Keratinocyte (primary cell): Measurements from ENCODE around the gene ADGRV1.

Experiments used
- EZH2 ChIP-seq: IDR thresholded peaks from one replicate; pipeline ENCODE4 v1.6.1; 2012; ENCODE audit warnings: inconsistent platforms, mild to moderate bottlenecking, low read length, moderate library complexity
- TF ChIP-seq, protein P1 (sequence below), 3 experiments: IDR thresholded peaks in 1 of 3; conservative IDR thresholded peaks in 1 of 3; optimal IDR thresholded peaks in 1 of 3; 2 replicates in 2 of 3; 3 replicates in 1 of 3; pipeline versions ENCODE3 to v1.5.1; 2011; ENCODE audit warnings: low read length in 3 of 3, mild to moderate bottlenecking in 3 of 3, moderate library complexity in 2 of 3, control low read depth in 1 of 3, inconsistent platforms in 1 of 3; ENCODE audit not compliant: insufficient read depth in 2 of 3; ENCODE audit errors: extremely low read depth in 1 of 3

GRCh38 chr5:90759119-90759518 lies 200.5 kb downstream of the ADGRV1 start:
- TF ChIP-seq, protein P1, sequence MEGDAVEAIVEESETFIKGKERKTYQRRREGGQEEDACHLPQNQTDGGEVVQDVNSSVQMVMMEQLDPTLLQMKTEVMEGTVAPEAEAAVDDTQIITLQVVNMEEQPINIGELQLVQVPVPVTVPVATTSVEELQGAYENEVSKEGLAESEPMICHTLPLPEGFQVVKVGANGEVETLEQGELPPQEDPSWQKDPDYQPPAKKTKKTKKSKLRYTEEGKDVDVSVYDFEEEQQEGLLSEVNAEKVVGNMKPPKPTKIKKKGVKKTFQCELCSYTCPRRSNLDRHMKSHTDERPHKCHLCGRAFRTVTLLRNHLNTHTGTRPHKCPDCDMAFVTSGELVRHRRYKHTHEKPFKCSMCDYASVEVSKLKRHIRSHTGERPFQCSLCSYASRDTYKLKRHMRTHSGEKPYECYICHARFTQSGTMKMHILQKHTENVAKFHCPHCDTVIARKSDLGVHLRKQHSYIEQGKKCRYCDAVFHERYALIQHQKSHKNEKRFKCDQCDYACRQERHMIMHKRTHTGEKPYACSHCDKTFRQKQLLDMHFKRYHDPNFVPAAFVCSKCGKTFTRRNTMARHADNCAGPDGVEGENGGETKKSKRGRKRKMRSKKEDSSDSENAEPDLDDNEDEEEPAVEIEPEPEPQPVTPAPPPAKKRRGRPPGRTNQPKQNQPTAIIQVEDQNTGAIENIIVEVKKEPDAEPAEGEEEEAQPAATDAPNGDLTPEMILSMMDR (optimal IDR thresholded peaks at IDR 0.05 in 1 of 3, IDR thresholded peaks at IDR 0.05 in 1 of 3, conservative IDR thresholded peaks at IDR 0.05 in 1 of 3; ENCODE audit: extremely low read depth in 1 of 3, insufficient read depth in 2 of 3, low read length in 3 of 3), result no peak
- TF ChIP-seq EZH2, result no peak
